Thyroid gland (tissue), 4 donors: ENCODE results near the gene GPR183.

Experiments used
- POLR2A ChIP-seq, 2 donors: fragments of 450-650 bp; IDR thresholded peaks; one replicate each; pipeline ENCODE4 v1.6.1; 2017; ENCODE audit warnings: antibody characterized with exemption in 2 of 2, mild to moderate bottlenecking in 2 of 2, moderate library complexity in 1 of 2
- TF ChIP-seq, protein P1 (sequence below), 6 experiments: fragments of 200-600 bp in 3 of 6; fragments of 450-650 bp in 3 of 6; sonication (generic) in 3 of 6; IDR thresholded peaks; one replicate each; pipeline ENCODE4 v1.5.1; 2016 to 2019; ENCODE audit warnings: antibody characterized with exemption in 6 of 6, mild to moderate bottlenecking in 2 of 6, inconsistent platforms in 1 of 6, moderate library complexity in 1 of 6

DNA sequence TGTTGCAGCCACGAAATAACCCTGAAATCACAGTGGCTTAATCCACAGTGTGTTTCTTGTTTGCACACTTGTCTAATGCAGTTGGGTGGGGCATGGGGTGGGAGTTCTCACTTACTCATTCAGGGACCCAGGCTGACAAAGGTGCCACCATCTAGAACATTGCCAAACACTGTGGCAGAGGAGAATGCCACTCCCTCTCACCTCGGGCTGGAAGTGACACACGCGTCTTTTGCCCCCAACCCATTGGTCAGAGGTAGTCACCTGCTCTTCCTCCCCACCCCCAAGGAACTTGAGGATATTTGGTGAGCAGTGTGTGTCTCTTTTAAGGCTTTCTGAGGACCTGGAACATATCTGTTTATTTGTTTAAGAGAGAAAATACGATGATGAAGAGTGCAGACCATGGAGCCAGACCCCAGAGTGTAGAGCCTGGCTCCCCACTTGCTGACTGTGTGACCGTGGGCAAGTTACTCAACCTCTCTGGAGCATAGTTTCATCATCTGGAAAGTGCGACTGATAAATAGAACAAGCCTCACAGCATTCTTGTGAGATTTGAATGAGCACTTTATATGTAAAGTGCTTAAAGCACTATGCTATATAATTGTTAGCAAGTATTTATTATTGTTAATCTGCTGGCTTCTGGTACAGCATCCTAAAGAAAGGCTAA is 17.4 kb downstream of the GPR183 start:
- TF ChIP-seq, protein P1, sequence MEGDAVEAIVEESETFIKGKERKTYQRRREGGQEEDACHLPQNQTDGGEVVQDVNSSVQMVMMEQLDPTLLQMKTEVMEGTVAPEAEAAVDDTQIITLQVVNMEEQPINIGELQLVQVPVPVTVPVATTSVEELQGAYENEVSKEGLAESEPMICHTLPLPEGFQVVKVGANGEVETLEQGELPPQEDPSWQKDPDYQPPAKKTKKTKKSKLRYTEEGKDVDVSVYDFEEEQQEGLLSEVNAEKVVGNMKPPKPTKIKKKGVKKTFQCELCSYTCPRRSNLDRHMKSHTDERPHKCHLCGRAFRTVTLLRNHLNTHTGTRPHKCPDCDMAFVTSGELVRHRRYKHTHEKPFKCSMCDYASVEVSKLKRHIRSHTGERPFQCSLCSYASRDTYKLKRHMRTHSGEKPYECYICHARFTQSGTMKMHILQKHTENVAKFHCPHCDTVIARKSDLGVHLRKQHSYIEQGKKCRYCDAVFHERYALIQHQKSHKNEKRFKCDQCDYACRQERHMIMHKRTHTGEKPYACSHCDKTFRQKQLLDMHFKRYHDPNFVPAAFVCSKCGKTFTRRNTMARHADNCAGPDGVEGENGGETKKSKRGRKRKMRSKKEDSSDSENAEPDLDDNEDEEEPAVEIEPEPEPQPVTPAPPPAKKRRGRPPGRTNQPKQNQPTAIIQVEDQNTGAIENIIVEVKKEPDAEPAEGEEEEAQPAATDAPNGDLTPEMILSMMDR (IDR thresholded peaks at IDR 0.05), result no peak
- no peak for TF ChIP-seq POLR2A (IDR thresholded peaks at IDR 0.05)
